Urothelium cell line (cell line): ENCODE data around the gene LONP1.

Experiments used
- DNase-seq: peaks from one replicate; pipeline ENCODE4 v3.0.0; 2011; ENCODE audit warnings: low spot score, mixed read lengths
- FAIRE-seq: peaks from 2 replicates; lab custom pipeline; 2011; peaks lifted over from hg19 to GRCh38; lab: Jason Lieb, UNC

The LONP1 gene

GRCh38 chr19:5680437-5681368 is 39.2 kb downstream of the LONP1 start, which contains the start of the genes HSD11B1L and MICOS13:
HSD11B1L (plus strand) TSS chr19:5681027; CDS start chr19:5684833, 3,806 bp downstream.
MICOS13 (minus strand) TSS chr19:5680516; CDS start chr19:5680486, 30 bp downstream.
- peak; percentile 95 for DNase-seq
- no peak for FAIRE-seq

GRCh38 chr19:5680084-5680436 is 39.9 kb downstream of the LONP1 start:
- no peak for FAIRE-seq
- DNase-seq = no peak

- DNase-seq = no peak
- FAIRE-seq = peak; percentile 53
Observed at GRCh38 chr19:5679289-5680083, 40.5 kb downstream of the LONP1 start.

- no peak for DNase-seq
- no peak for FAIRE-seq
Observed at GRCh38 chr19:5678071-5678718, 41.8 kb downstream of the LONP1 start.

GRCh38 chr19:5677580-5677979 is 42.4 kb downstream of the LONP1 start:
- DNase-seq (no peak), FAIRE-seq (no peak)

- no peak for FAIRE-seq
Observed at GRCh38 chr19:5677136-5677535, 42.8 kb downstream of the LONP1 start.

GRCh38 chr19:5676772-5677105 is 43.2 kb downstream of the LONP1 start:
- DNase-seq = no peak
- no peak for FAIRE-seq

More at GRCh38 chr19:5677136-5677535, 42.8 kb downstream of the LONP1 start:
- DNase-seq = no peak

- FAIRE-seq = no peak
- DNase-seq = no peak
Observed at GRCh38 chr19:5676105-5676771, 43.7 kb downstream of the LONP1 start.

- DNase-seq = no peak
- FAIRE-seq = no peak
Observed at GRCh38 chr19:5674714-5675113, 45.2 kb downstream of the LONP1 start.

GRCh38 chr19:5673752-5674151 is 46.2 kb downstream of the LONP1 start:
- no peak for DNase-seq
- FAIRE-seq = no peak

- DNase-seq (no peak), FAIRE-seq (peak; percentile 55)
Observed at GRCh38 chr19:5672708-5673459, 47.1 kb downstream of the LONP1 start.

- FAIRE-seq (no peak), DNase-seq (no peak)
Observed at GRCh38 chr19:5671600-5671999, 48.3 kb downstream of the LONP1 start.

- DNase-seq (no peak), FAIRE-seq (no peak)
Observed at GRCh38 chr19:5669212-5669611, 50.7 kb downstream of the LONP1 start.

GRCh38 chr19:5667751-5668271 is 52.1 kb downstream of the LONP1 start:
- DNase-seq (no peak), FAIRE-seq (no peak)

- DNase-seq (no peak), FAIRE-seq (no peak)
Observed at GRCh38 chr19:5666921-5667610, 52.9 kb downstream of the LONP1 start.

- DNase-seq = no peak
- FAIRE-seq = no peak
Observed at GRCh38 chr19:5665781-5666513, 54.0 kb downstream of the LONP1 start.

- DNase-seq = no peak
Observed at GRCh38 chr19:5664515-5664914, 55.4 kb downstream of the LONP1 start.

GRCh38 chr19:5663904-5664303 is 56.0 kb downstream of the LONP1 start:
- DNase-seq = no peak
- no peak for FAIRE-seq

More at GRCh38 chr19:5664515-5664914, 55.4 kb downstream of the LONP1 start:
- FAIRE-seq = no peak
